H9 (cell line): ENCODE data around the gene SLC9A9. TPM values are rescaled to one million over a fixed set of nuclear protein-coding genes. Genes with fewer than 3 reads are reported as not detected.

Experiments used
- DNase-seq: peaks from one replicate; pipeline ENCODE4 v3.0.0-alpha.2; 2017
- H2AFZ ChIP-seq: one replicate; pipeline ENCODE4 v1.6.1; 2013; ENCODE audit warnings: mild to moderate bottlenecking, low read length, control low read depth, moderate library complexity
- H2AK5ac ChIP-seq: 2 replicates; pipeline ENCODE4 v1.6.1; 2013; ENCODE audit warnings: low read length, control low read depth, mixed read lengths; ENCODE audit not compliant: insufficient read length
- H2BK120ac ChIP-seq: one replicate; pipeline ENCODE4 v1.6.1; 2013; ENCODE audit warnings: low read depth, mild to moderate bottlenecking, low read length, control low read depth, inconsistent platforms; ENCODE audit not compliant: poor library complexity, severe bottlenecking
- H2BK12ac ChIP-seq: 2 replicates; pipeline ENCODE4 v1.6.1; 2013; ENCODE audit warnings: low read length, control low read depth, mixed read lengths, low read depth; ENCODE audit not compliant: insufficient read length
- H2BK15ac ChIP-seq: 2 replicates; pipeline ENCODE4 v1.6.1; 2013; ENCODE audit warnings: low read depth, low read length, control low read depth
- H2BK20ac ChIP-seq: one replicate; pipeline ENCODE4 v1.6.1; 2013; ENCODE audit warnings: low read depth, mild to moderate bottlenecking, low read length, control low read depth, inconsistent platforms; ENCODE audit not compliant: poor library complexity, severe bottlenecking
- H2BK5ac ChIP-seq: 2 replicates; pipeline ENCODE4 v1.6.1; 2013; ENCODE audit warnings: low read length, control low read depth, mixed read lengths; ENCODE audit not compliant: insufficient read length
- H3K14ac ChIP-seq: 2 replicates; pipeline ENCODE4 v1.6.1; 2013; ENCODE audit warnings: low read length, control low read depth; ENCODE audit not compliant: insufficient read depth
- H3K18ac ChIP-seq: 2 replicates; pipeline ENCODE4 v1.6.1; 2013; ENCODE audit warnings: low read depth, mild to moderate bottlenecking, mixed read lengths, low read length, control low read depth; ENCODE audit not compliant: insufficient read length
- H3K23ac ChIP-seq: 2 replicates; pipeline ENCODE4 v1.6.1; 2013; ENCODE audit warnings: low read length, control low read depth, mixed read lengths, low read depth; ENCODE audit not compliant: insufficient read length
- H3K23me2 ChIP-seq: 2 replicates; pipeline ENCODE4 v1.6.1; 2013; ENCODE audit warnings: low read depth, mild to moderate bottlenecking, mixed read lengths, low read length, control low read depth; ENCODE audit not compliant: insufficient read length, poor library complexity, severe bottlenecking
- H3K27ac ChIP-seq: 2 replicates; pipeline ENCODE4 v1.5.1; 2013; ENCODE audit warnings: low read length, control low read depth, mixed read lengths, low read depth; ENCODE audit not compliant: insufficient read length
- H3K27me3 ChIP-seq: 2 replicates; pipeline ENCODE4 v1.6.1; 2013; ENCODE audit warnings: low read length, control low read depth, inconsistent platforms; ENCODE audit not compliant: insufficient read depth
- H3K4ac ChIP-seq: 2 replicates; pipeline ENCODE4 v1.6.1; 2013; ENCODE audit warnings: low read depth, mild to moderate bottlenecking, control low read depth, inconsistent platforms, low read length, moderate library complexity
- H3K4me1 ChIP-seq: 2 replicates; pipeline ENCODE4 v1.6.1; 2013; ENCODE audit warnings: low read length, control low read depth, inconsistent platforms; ENCODE audit not compliant: insufficient read depth
- H3K4me2 ChIP-seq: 2 replicates; pipeline ENCODE4 v1.6.1; 2013; ENCODE audit warnings: low read length, control low read depth, mixed read lengths; ENCODE audit not compliant: insufficient read length, insufficient read depth
- H3K56ac ChIP-seq: 2 replicates; pipeline ENCODE4 v1.6.1; 2013; ENCODE audit warnings: low read depth, mild to moderate bottlenecking, mixed read lengths, low read length, control low read depth; ENCODE audit not compliant: insufficient read length
- H3K79me1 ChIP-seq: 2 replicates; pipeline ENCODE4 v1.6.1; 2013; ENCODE audit warnings: low read depth, mild to moderate bottlenecking, moderate library complexity, low read length, control low read depth, inconsistent platforms; ENCODE audit not compliant: insufficient read depth, poor library complexity, severe bottlenecking
- H3K79me2 ChIP-seq: 2 replicates; pipeline ENCODE4 v1.6.1; 2013; ENCODE audit warnings: low read length, control low read depth, inconsistent platforms; ENCODE audit not compliant: insufficient read depth
- H3K9ac ChIP-seq: 2 replicates; pipeline ENCODE4 v1.6.1; 2013; ENCODE audit warnings: low read length, control low read depth, mixed read lengths; ENCODE audit not compliant: insufficient read length; ENCODE audit errors: extremely low read depth
- H3K9me3 ChIP-seq: one replicate; pipeline ENCODE4 v1.6.1; 2013; ENCODE audit warnings: low read depth, low read length, inconsistent platforms; ENCODE audit not compliant: control insufficient read depth
- H3T11ph ChIP-seq: one replicate; pipeline ENCODE4 v1.6.1; 2013; ENCODE audit warnings: mild to moderate bottlenecking, low read length, control low read depth, inconsistent platforms
- H4K20me1 ChIP-seq: one replicate; pipeline ENCODE4 v1.6.1; 2013; ENCODE audit not compliant: control insufficient read depth, insufficient read length, insufficient read depth
- H4K5ac ChIP-seq: 2 replicates; pipeline ENCODE4 v1.6.1; 2013; ENCODE audit warnings: low read depth, mild to moderate bottlenecking, mixed read lengths, low read length, control low read depth; ENCODE audit not compliant: insufficient read length
- H4K8ac ChIP-seq: replicated peaks from 2 replicates; pipeline ENCODE4 v1.6.1; 2013; ENCODE audit warnings: low read length, control low read depth, mixed read lengths, low read depth; ENCODE audit not compliant: insufficient read length
- H4K91ac ChIP-seq: 2 replicates; pipeline ENCODE4 v1.6.1; 2013; ENCODE audit warnings: low read depth, mild to moderate bottlenecking, moderate library complexity, mixed read lengths, low read length, control low read depth; ENCODE audit not compliant: insufficient read length
- H3K27ac Mint-ChIP-seq, 3 experiments: 2 replicates in 2 of 3; 3 replicates in 1 of 3; pipeline ENCODE4 v1.8.0; 2020 to 2021; ENCODE audit warnings: mixed read lengths in 3 of 3, mild to moderate bottlenecking in 1 of 3, moderate library complexity in 1 of 3
- H3K27me3 Mint-ChIP-seq: 2 replicates; pipeline ENCODE4 v1.8.0; 2021; ENCODE audit warnings: low read depth, mild to moderate bottlenecking, moderate library complexity, mixed read lengths
- H3K36me3 Mint-ChIP-seq, 3 experiments: 2 replicates in 2 of 3; 3 replicates in 1 of 3; pipeline ENCODE4 v1.8.0; 2020 to 2021; ENCODE audit warnings: low read depth in 3 of 3, mixed read lengths in 3 of 3; ENCODE audit not compliant: insufficient read depth in 1 of 3
- H3K4me1 Mint-ChIP-seq, 2 experiments: 2 replicates each; pipeline ENCODE4 v1.8.0; 2020; ENCODE audit warnings: mixed read lengths in 2 of 2
- H3K4me3 Mint-ChIP-seq, 2 experiments: 2 replicates in 1 of 2; 3 replicates in 1 of 2; pipeline ENCODE4 v1.8.0; 2020 to 2021; ENCODE audit warnings: mild to moderate bottlenecking in 2 of 2, mixed read lengths in 2 of 2, moderate library complexity in 1 of 2
- H3K9me3 Mint-ChIP-seq, 2 experiments: 2 replicates in 1 of 2; 3 replicates in 1 of 2; pipeline ENCODE4 v1.8.0; 2020; ENCODE audit warnings: mild to moderate bottlenecking in 2 of 2, mixed read lengths in 2 of 2, moderate library complexity in 1 of 2
- WGBS: extraction: QIAGEN DNeasy Blood & Tissue Kit; methylation state at CpG from one replicate; pipeline ENCODE4 v1.1.7; 2013; ENCODE audit warnings: missing lambda C conversion rate, low lambda C conversion rate, mixed read lengths; ENCODE audit not compliant: insufficient read length; ENCODE audit errors: extremely low coverage; 5-methylcytosine and 5-hydroxymethylcytosine counted together
- total RNA-seq: library from RNA; stranded (reverse); gene quantifications from 2 replicates; pipeline ENCODE4 v1.2.1, GENCODE V29; 2021
- TF ChIP-seq, protein P1 (sequence below): fragments of 200-600 bp; sonication (generic); conservative IDR thresholded peaks from 3 replicates; pipeline ENCODE4 v1.8.0; 2021; ENCODE audit warnings: antibody characterized with exemption, mild to moderate bottlenecking

Gene SLC9A9
- total RNA-seq, 1 experiment from 2014 or later: 0.35 TPM

- no peak overlapping the region for H2BK5ac ChIP-seq
- H3K27ac ChIP-seq: no peak overlapping the region
- no peak overlapping the region for H3K23ac ChIP-seq
- H3K9me3 ChIP-seq: no peaks in the 10 kb centered on the region
- Mint-ChIP-seq H3K9me3 (no peaks in the 10 kb centered on the region), H3K4me3 (no peak overlapping the region), H3K27ac (no peak overlapping the region), H3K36me3 (no peaks in the 10 kb centered on the region), H3K4me1 (peaks cover 0 to 5% of the 10 kb centered on the region in 2 experiments; a peak in 2 of 4 replicates), H3K27me3 (no peaks in the 10 kb centered on the region)
- H3K4ac ChIP-seq: no peak overlapping the region
- no peak overlapping the region for H2BK15ac ChIP-seq
- H2BK120ac ChIP-seq: no peak overlapping the region
- H3K79me1 ChIP-seq: no peaks in the 10 kb centered on the region
- H2BK12ac ChIP-seq: no peak overlapping the region
- no peak overlapping the region for H3K9ac ChIP-seq
- H4K8ac ChIP-seq: no peak overlapping the region
- H3K27me3 ChIP-seq: no peaks in the 10 kb centered on the region
- no peak overlapping the region for H4K5ac ChIP-seq
- H3K79me2 ChIP-seq: no peaks in the 10 kb centered on the region
- H4K91ac ChIP-seq: no peak overlapping the region
- H3K18ac ChIP-seq: no peak overlapping the region
- H3T11ph ChIP-seq: no peak overlapping the region
- no peaks in the 10 kb centered on the region for H3K4me1 ChIP-seq
- H3K56ac ChIP-seq: no peak overlapping the region
- TF ChIP-seq, protein P1, sequence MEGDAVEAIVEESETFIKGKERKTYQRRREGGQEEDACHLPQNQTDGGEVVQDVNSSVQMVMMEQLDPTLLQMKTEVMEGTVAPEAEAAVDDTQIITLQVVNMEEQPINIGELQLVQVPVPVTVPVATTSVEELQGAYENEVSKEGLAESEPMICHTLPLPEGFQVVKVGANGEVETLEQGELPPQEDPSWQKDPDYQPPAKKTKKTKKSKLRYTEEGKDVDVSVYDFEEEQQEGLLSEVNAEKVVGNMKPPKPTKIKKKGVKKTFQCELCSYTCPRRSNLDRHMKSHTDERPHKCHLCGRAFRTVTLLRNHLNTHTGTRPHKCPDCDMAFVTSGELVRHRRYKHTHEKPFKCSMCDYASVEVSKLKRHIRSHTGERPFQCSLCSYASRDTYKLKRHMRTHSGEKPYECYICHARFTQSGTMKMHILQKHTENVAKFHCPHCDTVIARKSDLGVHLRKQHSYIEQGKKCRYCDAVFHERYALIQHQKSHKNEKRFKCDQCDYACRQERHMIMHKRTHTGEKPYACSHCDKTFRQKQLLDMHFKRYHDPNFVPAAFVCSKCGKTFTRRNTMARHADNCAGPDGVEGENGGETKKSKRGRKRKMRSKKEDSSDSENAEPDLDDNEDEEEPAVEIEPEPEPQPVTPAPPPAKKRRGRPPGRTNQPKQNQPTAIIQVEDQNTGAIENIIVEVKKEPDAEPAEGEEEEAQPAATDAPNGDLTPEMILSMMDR: no peak
- H3K23me2 ChIP-seq: no peaks in the 10 kb centered on the region
- no peak overlapping the region for H2AK5ac ChIP-seq
- no peak overlapping the region for H2BK20ac ChIP-seq
- H2AFZ ChIP-seq: no peak overlapping the region
- H4K20me1 ChIP-seq: no peaks in the 10 kb centered on the region
- H3K4me2 ChIP-seq: no peak overlapping the region
- WGBS: no CpG with 5 or more reads among the region's 1 CpG
- H3K14ac ChIP-seq: no peak overlapping the region
- no peak for DNase-seq
Measured at GRCh38 chr3:143343031-143343430, 505.2 kb downstream of the SLC9A9 start.
